RWPE2 (cell line): Measurements from ENCODE around the gene DNAJB1.

Source experiments
- ATAC-seq: fragments of 200-7000 bp; cut with Tn5 transposase; 3 replicates; pipeline ENCODE4 v1.9.1; 2021; ENCODE audit warnings: low read depth
- DNase-seq: peaks from one replicate; pipeline ENCODE4 v3.0.0-alpha.2; 2020; ENCODE audit warnings: low spot score
- H3K27ac ChIP-seq: fragments of 450-650 bp; 2 replicates; pipeline ENCODE4 v1.5.1; 2017; ENCODE audit warnings: mild to moderate bottlenecking; ENCODE audit not compliant: poor library complexity, severe bottlenecking
- H3K27me3 ChIP-seq: fragments of 250-450 bp; sonication (Bioruptor Pico); 2 replicates; pipeline ENCODE4 v1.5.1; 2021; ENCODE audit warnings: mild to moderate bottlenecking, moderate library complexity; ENCODE audit not compliant: insufficient read depth, poor library complexity, severe bottlenecking
- H3K36me3 ChIP-seq: fragments of 250-450 bp; sonication (Bioruptor Pico); 2 replicates; pipeline ENCODE4 v1.5.1; 2020; ENCODE audit warnings: low read depth, mild to moderate bottlenecking, moderate library complexity
- H3K4me1 ChIP-seq: fragments of 250-450 bp; sonication (Bioruptor Pico); 2 replicates; pipeline ENCODE4 v1.5.1; 2021; ENCODE audit warnings: mild to moderate bottlenecking, moderate library complexity; ENCODE audit not compliant: insufficient read depth, poor library complexity, severe bottlenecking
- H3K4me3 ChIP-seq: fragments of 250-450 bp; sonication (Bioruptor Pico); 2 replicates; pipeline ENCODE4 v1.5.1; 2021; ENCODE audit warnings: mild to moderate bottlenecking, moderate library complexity; ENCODE audit not compliant: severe bottlenecking
- H3K9me3 ChIP-seq: fragments of 250-450 bp; sonication (Bioruptor Pico); 2 replicates; pipeline ENCODE4 v1.5.1; 2021; ENCODE audit warnings: mild to moderate bottlenecking, moderate library complexity; ENCODE audit not compliant: severe bottlenecking
- TF ChIP-seq, protein P1 (sequence below): fragments of 450-650 bp; IDR thresholded peaks from one replicate; pipeline ENCODE4 v1.5.1; 2017; ENCODE audit warnings: mild to moderate bottlenecking, moderate library complexity; ENCODE audit not compliant: poor library complexity, severe bottlenecking

DNAJB1 gene

DNA sequence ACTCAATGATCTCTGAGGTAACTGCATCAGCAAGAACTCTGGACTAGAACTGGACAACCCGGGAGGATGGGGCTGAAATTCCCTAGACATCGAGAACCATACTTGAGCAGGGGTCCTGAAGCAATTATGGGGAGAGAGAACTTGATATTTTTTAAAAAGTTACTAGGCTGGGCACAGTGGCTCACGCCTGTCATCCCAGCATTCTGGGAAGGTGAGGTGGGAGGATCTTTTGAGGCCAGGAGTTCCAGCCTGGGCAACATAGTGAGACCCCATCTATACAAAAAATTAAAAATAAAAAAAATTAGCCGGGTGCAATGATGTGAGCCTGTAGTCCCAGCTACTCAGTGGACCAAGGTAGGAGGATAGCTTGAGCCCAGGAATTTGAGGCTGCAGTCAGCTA lies 2.3 kb upstream of the DNAJB1 start:
- Histone ChIP-seq H3K27me3 (no peaks in the 10 kb centered on the region), H3K4me1 (peaks cover 26% of the 10 kb centered on the region), H3K27ac (peak overlapping the region; percentile 98), H3K4me3 (no peak overlapping the region), H3K36me3 (peaks cover 17% of the 10 kb centered on the region), H3K9me3 (no peaks in the 10 kb centered on the region)
- no peak for DNase-seq
- TF ChIP-seq, protein P1, sequence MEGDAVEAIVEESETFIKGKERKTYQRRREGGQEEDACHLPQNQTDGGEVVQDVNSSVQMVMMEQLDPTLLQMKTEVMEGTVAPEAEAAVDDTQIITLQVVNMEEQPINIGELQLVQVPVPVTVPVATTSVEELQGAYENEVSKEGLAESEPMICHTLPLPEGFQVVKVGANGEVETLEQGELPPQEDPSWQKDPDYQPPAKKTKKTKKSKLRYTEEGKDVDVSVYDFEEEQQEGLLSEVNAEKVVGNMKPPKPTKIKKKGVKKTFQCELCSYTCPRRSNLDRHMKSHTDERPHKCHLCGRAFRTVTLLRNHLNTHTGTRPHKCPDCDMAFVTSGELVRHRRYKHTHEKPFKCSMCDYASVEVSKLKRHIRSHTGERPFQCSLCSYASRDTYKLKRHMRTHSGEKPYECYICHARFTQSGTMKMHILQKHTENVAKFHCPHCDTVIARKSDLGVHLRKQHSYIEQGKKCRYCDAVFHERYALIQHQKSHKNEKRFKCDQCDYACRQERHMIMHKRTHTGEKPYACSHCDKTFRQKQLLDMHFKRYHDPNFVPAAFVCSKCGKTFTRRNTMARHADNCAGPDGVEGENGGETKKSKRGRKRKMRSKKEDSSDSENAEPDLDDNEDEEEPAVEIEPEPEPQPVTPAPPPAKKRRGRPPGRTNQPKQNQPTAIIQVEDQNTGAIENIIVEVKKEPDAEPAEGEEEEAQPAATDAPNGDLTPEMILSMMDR: no peak
- no peak for ATAC-seq

DNA sequence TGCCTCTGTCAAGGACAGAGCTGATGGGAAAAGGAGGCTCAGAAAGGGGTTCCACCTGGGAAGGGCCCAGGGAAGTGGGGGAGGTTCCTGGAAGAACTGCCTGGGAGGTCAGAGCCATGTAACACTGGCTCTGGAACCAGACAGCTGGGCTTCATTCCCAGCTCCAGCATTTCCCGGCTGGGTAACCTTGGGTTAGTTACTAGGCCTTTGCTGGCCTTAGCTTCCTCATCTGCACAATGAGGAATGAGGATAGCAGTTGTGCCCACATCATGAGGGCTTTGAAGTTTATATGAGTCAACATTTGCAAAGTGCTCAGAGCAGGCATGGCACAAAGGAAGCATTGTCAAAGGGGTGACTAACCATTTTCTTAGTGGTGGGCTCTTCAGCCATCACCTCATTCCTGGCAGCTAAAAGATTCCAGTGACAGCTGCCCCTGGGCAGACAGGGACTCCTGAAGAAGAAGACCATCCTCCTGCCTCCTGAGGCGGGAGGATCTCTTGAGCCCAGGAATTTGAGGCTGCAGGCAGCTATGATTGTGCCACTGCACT lies 1.7 kb upstream of the DNAJB1 start:
- H3K27ac ChIP-seq: peak overlapping the region; percentile 98
- no peak overlapping the region for H3K4me3 ChIP-seq
- DNase-seq (no peak), ATAC-seq (peak; percentile 59)
- H3K36me3 ChIP-seq: peaks cover 23% of the 10 kb centered on the region
- peaks cover 21% of the 10 kb centered on the region for H3K4me1 ChIP-seq
- no peaks in the 10 kb centered on the region for H3K9me3 ChIP-seq
- TF ChIP-seq, protein P1: no peak
- H3K27me3 ChIP-seq: no peaks in the 10 kb centered on the region

DNA sequence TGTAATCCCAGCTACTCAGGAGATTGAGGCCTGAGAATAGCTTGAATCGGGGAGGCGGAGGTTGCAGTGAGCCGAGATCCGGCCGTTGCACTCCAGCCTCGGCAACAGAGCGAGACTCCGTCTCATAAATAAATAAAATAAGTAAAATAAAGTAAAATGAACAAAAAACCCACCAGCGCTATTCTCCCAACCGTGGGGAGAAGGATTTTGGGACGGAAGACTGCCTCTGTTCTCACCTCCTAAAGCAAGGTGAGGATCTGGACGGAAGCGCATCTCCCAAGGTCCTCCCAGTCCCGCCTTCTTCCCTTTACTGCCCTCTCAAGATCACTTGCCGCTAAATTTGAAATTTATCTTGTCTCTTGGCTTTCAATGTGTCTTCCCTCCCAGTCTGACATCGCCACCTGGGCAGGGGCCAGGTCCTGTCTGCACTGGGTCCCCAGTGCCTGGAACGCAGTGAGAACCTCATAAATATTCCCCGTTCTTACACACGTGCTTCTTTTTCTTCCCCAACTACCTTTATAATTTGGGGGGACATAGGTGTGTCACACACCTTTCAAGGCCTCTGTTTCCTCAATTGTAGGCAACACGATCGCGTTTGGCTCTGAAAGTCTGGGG lies 1.2 kb upstream of the DNAJB1 start:
- Histone ChIP-seq H3K4me1 (peaks cover 21% of the 10 kb centered on the region), H3K9me3 (no peaks in the 10 kb centered on the region), H3K27ac (peak overlapping the region; percentile 98), H3K27me3 (no peaks in the 10 kb centered on the region), H3K36me3 (peaks cover 29% of the 10 kb centered on the region), H3K4me3 (no peak overlapping the region)
- DNase-seq (no peak), ATAC-seq (no peak)
- TF ChIP-seq, protein P1: no peak

DNA sequence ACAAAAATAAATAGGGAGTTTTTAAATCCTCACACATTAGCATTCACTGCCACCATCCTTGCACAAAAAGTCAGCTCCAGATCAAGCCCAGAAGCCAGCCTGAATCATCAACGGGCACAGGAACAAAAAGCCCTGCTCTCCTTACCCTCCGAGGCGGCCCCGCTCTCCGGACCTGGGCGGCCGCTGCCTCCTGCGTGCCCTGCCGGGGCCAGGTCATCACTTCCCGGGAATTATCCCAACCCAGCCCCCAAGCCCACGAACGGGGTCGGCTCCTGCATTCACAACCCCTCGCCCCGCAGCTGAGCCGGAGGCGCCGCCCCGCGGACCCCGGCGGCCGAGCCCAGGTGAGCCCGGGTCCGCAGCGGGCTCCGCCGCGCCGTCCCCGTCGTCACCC lies 754 bp downstream of the DNAJB1 start:
- DNase-seq: no peak
- peaks cover 18% of the 10 kb centered on the region for H3K4me1 ChIP-seq
- no peak for ATAC-seq
- no peaks in the 10 kb centered on the region for H3K9me3 ChIP-seq
- H3K27me3 ChIP-seq: no peaks in the 10 kb centered on the region
- TF ChIP-seq, protein P1: no peak
- H3K27ac ChIP-seq: peak overlapping the region; percentile 98
- H3K4me3 ChIP-seq: peak overlapping the region; percentile 80
- H3K36me3 ChIP-seq: peaks cover 35% of the 10 kb centered on the region
